ENCODE measurements around the gene TBX18.

- TF ChIP-seq POLR2AphosphoS5 (IDR thresholded peaks at IDR 0.05; ENCODE audit: low read depth, low read length): no peak
- no peak for TF ChIP-seq TAF1 (IDR thresholded peaks at IDR 0.05; ENCODE audit: borderline replicate concordance, low read depth, low read length)
- no peak for TF ChIP-seq POLR2A (IDR thresholded peaks at IDR 0.05; ENCODE audit: low read depth, low read length)
These were observed 24.8 kb upstream of the TBX18 start for GRCh38 chr6:84789170-84789569.
